SK-N-SH (cell line): ENCODE measurements around the gene EEF1AKMT1. TPM values are rescaled to one million over a fixed set of nuclear protein-coding genes. Genes with fewer than 3 reads are reported as not detected.

Experiments
- CTCF ChIA-PET: fragments of 300-600, 350-600 bp; formaldehyde crosslinking; extraction: SDS; loops from one replicate; lab custom pipeline; 2021; lab: Yijun Ruan, JAX
- POLR2A ChIA-PET: fragments of 350-600 bp; sonication (Branson Sonifier 250); formaldehyde crosslinking; extraction: SDS; loops from one replicate; lab custom pipeline; 2020; ENCODE audit warnings: antibody characterized with exemption, inconsistent platforms; lab: Yijun Ruan, JAX
- DNase-seq: peaks from one replicate; pipeline ENCODE4 v3.0.0; 2012
- H2AFZ ChIP-seq: fragments of 200-600 bp; sonication (generic); 2 replicates; pipeline ENCODE4 v1.8.1; 2016; ENCODE audit warnings: antibody characterized with exemption, mild to moderate bottlenecking, low read depth
- H3F3A ChIP-seq: fragments of 200-600 bp; sonication (generic); replicated peaks from 2 replicates; pipeline ENCODE3; 2016; ENCODE audit warnings: antibody characterized with exemption, mild to moderate bottlenecking; ENCODE audit not compliant: insufficient read depth
- H3K27ac ChIP-seq, 2 experiments: fragments of 200-500 bp in 1 of 2; fragments of 200-600 bp in 1 of 2; sonication (Bioruptor generic) in 1 of 2; sonication (generic), shearing (Covaris generic) in 1 of 2; 2 replicates each; pipeline versions ENCODE4 v1.5.1 to v1.6.1; 2014 to 2016; ENCODE audit warnings: low read depth in 2 of 2, inconsistent platforms in 1 of 2, low read length in 1 of 2, mild to moderate bottlenecking in 1 of 2, mixed read lengths in 1 of 2
- H3K27me3 ChIP-seq: fragments of 200-600 bp; sonication (generic), shearing (Covaris generic); 2 replicates; pipeline ENCODE4 v1.6.1; 2016; ENCODE audit warnings: mixed run types; ENCODE audit not compliant: insufficient read depth
- H3K36me3 ChIP-seq, 2 experiments: fragments of 200-500 bp in 1 of 2; fragments of 200-600 bp in 1 of 2; sonication (Bioruptor generic) in 1 of 2; sonication (generic) in 1 of 2; replicated peaks in 1 of 2; 2 replicates each; pipeline versions ENCODE3 to v1.5.1; 2014 to 2016; ENCODE audit warnings: low read length in 1 of 2, mild to moderate bottlenecking in 1 of 2; ENCODE audit not compliant: insufficient read depth in 2 of 2, control insufficient read depth in 1 of 2
- H3K4me1 ChIP-seq, 2 experiments: fragments of 200-500 bp in 1 of 2; fragments of 200-600 bp in 1 of 2; sonication (Bioruptor generic) in 1 of 2; sonication (generic), shearing (Covaris generic) in 1 of 2; 2 replicates each; pipeline versions ENCODE4 v1.5.1 to v1.6.1; 2014 to 2016; ENCODE audit warnings: low read depth in 1 of 2, low read length in 1 of 2, mixed run types in 1 of 2; ENCODE audit not compliant: insufficient read depth in 2 of 2, control insufficient read depth in 1 of 2
- H3K4me2 ChIP-seq: fragments of 200-600 bp; sonication (generic), shearing (Covaris generic); 2 replicates; pipeline ENCODE4 v1.6.1; 2017; ENCODE audit warnings: mixed run types
- H3K4me3 ChIP-seq, 2 experiments: fragments of 200-500 bp in 1 of 2; fragments of 200-600 bp in 1 of 2; sonication (Bioruptor generic) in 1 of 2; sonication (generic), shearing (Covaris generic) in 1 of 2; 2 replicates each; pipeline versions ENCODE4 v1.5.1 to v1.8.1; 2014 to 2016; ENCODE audit warnings: low read depth in 2 of 2, inconsistent platforms in 1 of 2, low read length in 1 of 2, mild to moderate bottlenecking in 1 of 2, mixed read lengths in 1 of 2, moderate library complexity in 1 of 2
- H3K79me2 ChIP-seq: fragments of 200-600 bp; sonication (generic); 2 replicates; pipeline ENCODE4 v1.8.1; 2017; ENCODE audit warnings: mild to moderate bottlenecking; ENCODE audit not compliant: insufficient read depth
- H3K9ac ChIP-seq: fragments of 200-600 bp; sonication (generic); 2 replicates; pipeline ENCODE4 v1.6.1; 2017; ENCODE audit warnings: mixed run types
- H3K9me2 ChIP-seq: fragments of 200-600 bp; sonication (generic); 2 replicates; pipeline ENCODE4 v1.6.1; 2017; ENCODE audit warnings: mixed run types
- H3K9me3 ChIP-seq: fragments of 200-600 bp; sonication (generic); 2 replicates; pipeline ENCODE4 v1.6.1; 2017; ENCODE audit warnings: mixed run types, mild to moderate bottlenecking, moderate library complexity
- H4K20me1 ChIP-seq: fragments of 200-600 bp; sonication (generic); 2 replicates; pipeline ENCODE4 v1.6.1; 2017; ENCODE audit warnings: mild to moderate bottlenecking, mixed run types; ENCODE audit not compliant: insufficient read depth
- ELF1 ChIP-seq: IDR thresholded peaks from 2 replicates; pipeline ENCODE4 v1.4.0; 2012
- FOXJ3 ChIP-seq: sonication (generic); formaldehyde crosslinking; IDR thresholded peaks from 2 replicates; pipeline ENCODE4 v1.5.1; 2020; ENCODE audit warnings: mild to moderate bottlenecking, missing genetic modification reagents
- FOXM1 ChIP-seq: IDR thresholded peaks from 2 replicates; pipeline ENCODE4 v1.4.0; 2012; ENCODE audit warnings: low read depth, mild to moderate bottlenecking
- MEF2A ChIP-seq: IDR thresholded peaks from 2 replicates; pipeline ENCODE4 v1.4.0; 2012; ENCODE audit warnings: low read depth, borderline replicate concordance
- MXI1 ChIP-seq: IDR thresholded peaks from 2 replicates; pipeline ENCODE4 v1.6.1; 2012; ENCODE audit warnings: mild to moderate bottlenecking, low read depth, low read length, improper control_type of control experiment
- NFIC ChIP-seq: IDR thresholded peaks from 2 replicates; pipeline ENCODE4 v1.4.0; 2012; ENCODE audit warnings: borderline replicate concordance
- PBX3 ChIP-seq: IDR thresholded peaks from 2 replicates; pipeline ENCODE4; 2012
- RAD21 ChIP-seq: IDR thresholded peaks from 2 replicates; pipeline ENCODE4 v1.6.1; 2012; ENCODE audit warnings: mild to moderate bottlenecking, low read length
- RXRA ChIP-seq: IDR thresholded peaks from 2 replicates; pipeline ENCODE4 v1.4.0; 2012; ENCODE audit warnings: low read depth, mild to moderate bottlenecking, borderline replicate concordance
- TEAD4 ChIP-seq: IDR thresholded peaks from 2 replicates; pipeline ENCODE4 v1.4.0; 2012; ENCODE audit warnings: mild to moderate bottlenecking, borderline replicate concordance; ENCODE audit not compliant: insufficient read depth
- USF1 ChIP-seq: IDR thresholded peaks from 2 replicates; pipeline ENCODE4 v1.4.0; 2012; ENCODE audit warnings: low read depth, borderline replicate concordance
- WGBS: methylation state at CpG from one replicate; pipeline ENCODE4 v1.1.6; 2017; ENCODE audit warnings: low lambda C conversion rate; 5-methylcytosine and 5-hydroxymethylcytosine counted together
- polyA plus RNA-seq, 3 experiments: library from polyadenylated mRNA; depleted of rRNA; stranded (reverse); fragments of >200 nt; gene quantifications; 2 replicates each; pipeline ENCODE4 v1.2.3, GENCODE V29; 2012
- TF ChIP-seq, protein P1 (sequence below): IDR thresholded peaks from 2 replicates; pipeline ENCODE4 v1.6.1; 2012; ENCODE audit warnings: mild to moderate bottlenecking, low read depth, low read length, moderate library complexity
- TF ChIP-seq, protein P2 (sequence below): fragments of 150-350 bp; IDR thresholded peaks from 2 replicates; pipeline ENCODE4 v1.6.1; 2016; ENCODE audit warnings: mild to moderate bottlenecking, low read depth, low read length

The EEF1AKMT1 gene
- polyA plus RNA-seq, 1 of the 3 experiments (the other 2 are of a cell fraction) = 4.2 TPM

- Histone ChIP-seq H3K27me3 (no peaks in the 10 kb centered on the region), H2AFZ (no peak overlapping the region), H3K9ac (no peak overlapping the region), H4K20me1 (no peaks in the 10 kb centered on the region), H3K9me3 (no peaks in the 10 kb centered on the region), H3K4me2 (no peak overlapping the region), H3K27ac (no peak overlapping the region), H3K36me3 (no peaks in the 10 kb centered on the region), H3K4me3 (no peak overlapping the region), H3K4me1 (peaks cover 9 to 14% of the 10 kb centered on the region in 2 experiments; a peak in 3 of 4 replicates), H3K9me2 (no peaks in the 10 kb centered on the region), H3K79me2 (no peaks in the 10 kb centered on the region), H3F3A (peaks cover 14% of the 10 kb centered on the region)
- 98% methylated on average over 5 of the region's 5 CpGs for WGBS
- no peak for DNase-seq
- CTCF ChIA-PET = interaction anchor here (1.3 to 3.8 kb wide), 3 partner anchors 122 to 162 kb away, joined by 3 to 18 read pairs (median 4); no protein-coding TSS in a partner anchor
- POLR2A ChIA-PET = interaction anchor here (0.6 kb wide), 1 partner anchor 119 kb away, joined by 3 read pairs; no protein-coding TSS in a partner anchor
- TF ChIP-seq RAD21 (no peak), FOXM1 (no peak), MXI1 (no peak), TEAD4 (no peak), RXRA (no peak), MEF2A (no peak), NFIC (no peak), PBX3 (no peak), FOXJ3 (no peak), USF1 (no peak), ELF1 (no peak)
- TF ChIP-seq, protein P1, sequence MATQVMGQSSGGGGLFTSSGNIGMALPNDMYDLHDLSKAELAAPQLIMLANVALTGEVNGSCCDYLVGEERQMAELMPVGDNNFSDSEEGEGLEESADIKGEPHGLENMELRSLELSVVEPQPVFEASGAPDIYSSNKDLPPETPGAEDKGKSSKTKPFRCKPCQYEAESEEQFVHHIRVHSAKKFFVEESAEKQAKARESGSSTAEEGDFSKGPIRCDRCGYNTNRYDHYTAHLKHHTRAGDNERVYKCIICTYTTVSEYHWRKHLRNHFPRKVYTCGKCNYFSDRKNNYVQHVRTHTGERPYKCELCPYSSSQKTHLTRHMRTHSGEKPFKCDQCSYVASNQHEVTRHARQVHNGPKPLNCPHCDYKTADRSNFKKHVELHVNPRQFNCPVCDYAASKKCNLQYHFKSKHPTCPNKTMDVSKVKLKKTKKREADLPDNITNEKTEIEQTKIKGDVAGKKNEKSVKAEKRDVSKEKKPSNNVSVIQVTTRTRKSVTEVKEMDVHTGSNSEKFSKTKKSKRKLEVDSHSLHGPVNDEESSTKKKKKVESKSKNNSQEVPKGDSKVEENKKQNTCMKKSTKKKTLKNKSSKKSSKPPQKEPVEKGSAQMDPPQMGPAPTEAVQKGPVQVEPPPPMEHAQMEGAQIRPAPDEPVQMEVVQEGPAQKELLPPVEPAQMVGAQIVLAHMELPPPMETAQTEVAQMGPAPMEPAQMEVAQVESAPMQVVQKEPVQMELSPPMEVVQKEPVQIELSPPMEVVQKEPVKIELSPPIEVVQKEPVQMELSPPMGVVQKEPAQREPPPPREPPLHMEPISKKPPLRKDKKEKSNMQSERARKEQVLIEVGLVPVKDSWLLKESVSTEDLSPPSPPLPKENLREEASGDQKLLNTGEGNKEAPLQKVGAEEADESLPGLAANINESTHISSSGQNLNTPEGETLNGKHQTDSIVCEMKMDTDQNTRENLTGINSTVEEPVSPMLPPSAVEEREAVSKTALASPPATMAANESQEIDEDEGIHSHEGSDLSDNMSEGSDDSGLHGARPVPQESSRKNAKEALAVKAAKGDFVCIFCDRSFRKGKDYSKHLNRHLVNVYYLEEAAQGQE = no peak
- TF ChIP-seq, protein P2, sequence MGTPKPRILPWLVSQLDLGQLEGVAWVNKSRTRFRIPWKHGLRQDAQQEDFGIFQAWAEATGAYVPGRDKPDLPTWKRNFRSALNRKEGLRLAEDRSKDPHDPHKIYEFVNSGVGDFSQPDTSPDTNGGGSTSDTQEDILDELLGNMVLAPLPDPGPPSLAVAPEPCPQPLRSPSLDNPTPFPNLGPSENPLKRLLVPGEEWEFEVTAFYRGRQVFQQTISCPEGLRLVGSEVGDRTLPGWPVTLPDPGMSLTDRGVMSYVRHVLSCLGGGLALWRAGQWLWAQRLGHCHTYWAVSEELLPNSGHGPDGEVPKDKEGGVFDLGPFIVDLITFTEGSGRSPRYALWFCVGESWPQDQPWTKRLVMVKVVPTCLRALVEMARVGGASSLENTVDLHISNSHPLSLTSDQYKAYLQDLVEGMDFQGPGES = no peak
Observed at GRCh38 chr13:20706661-20707060, 67.1 kb downstream of the EEF1AKMT1 start.
